Spleen (tissue), 11 donors: ENCODE measurements around the gene EXOC4. TPM values are rescaled to one million over a fixed set of nuclear protein-coding genes. Genes with fewer than 3 reads are reported as not detected.
A peak's percentile ranks its signal among the peaks of the same experiment; 100 is the strongest.

Experiments used
- DNase-seq: peaks from one replicate; pipeline ENCODE4 v3.0.0-alpha.2; 2020
- H3K27ac ChIP-seq, 8 donors: fragments of 200-600 bp; sonication (generic) in 7 of 8; 1 replicate in 4 of 8; 2 replicates in 4 of 8; pipeline versions ENCODE4 v1.5.0 to v1.8.0; 2016 to 2021; ENCODE audit warnings: inconsistent platforms in 4 of 8, mild to moderate bottlenecking in 4 of 8, moderate library complexity in 1 of 8
- H3K27me3 ChIP-seq, 7 donors: fragments of 200-600 bp; sonication (generic) in 6 of 7; replicated peaks in 1 of 7; 1 replicate in 4 of 7; 2 replicates in 3 of 7; pipeline versions ENCODE4 v1.5.0 to v1.8.0; 2016 to 2021; ENCODE audit warnings: inconsistent platforms in 3 of 7, mild to moderate bottlenecking in 1 of 7
- H3K36me3 ChIP-seq, 6 donors: fragments of 200-600 bp; sonication (generic) in 5 of 6; 1 replicate in 4 of 6; 2 replicates in 2 of 6; pipeline versions ENCODE4 v1.5.0 to v1.8.0; 2016 to 2021; ENCODE audit warnings: inconsistent platforms in 2 of 6
- H3K4me1 ChIP-seq, 6 donors: fragments of 200-600 bp; sonication (generic) in 5 of 6; 1 replicate in 3 of 6; 2 replicates in 3 of 6; pipeline versions ENCODE4 v1.5.0 to v1.8.0; 2016 to 2021; ENCODE audit warnings: inconsistent platforms in 3 of 6
- H3K4me3 ChIP-seq, 8 donors: fragments of 200-600 bp; sonication (generic) in 7 of 8; 1 replicate in 4 of 8; 2 replicates in 4 of 8; pipeline versions ENCODE4 v1.5.0 to v1.8.0; 2016 to 2021; ENCODE audit warnings: inconsistent platforms in 4 of 8, mild to moderate bottlenecking in 4 of 8, moderate library complexity in 2 of 8
- H3K9me3 ChIP-seq, 8 donors: fragments of 200-600 bp; sonication (generic) in 7 of 8; 1 replicate in 4 of 8; 2 replicates in 4 of 8; pipeline versions ENCODE4 v1.5.0 to v1.8.0; 2016 to 2021; ENCODE audit warnings: inconsistent platforms in 4 of 8
- CTCF ChIP-seq, 11 experiments: fragments of 200-600 bp in 7 of 11; fragments of 450-650 bp in 4 of 11; sonication (generic) in 4 of 11; IDR thresholded peaks in 8 of 11; conservative IDR thresholded peaks in 3 of 11; 1 replicate in 7 of 11; 2 replicates in 4 of 11; pipeline versions ENCODE4 v1.4.0 to v1.8.0; 2016 to 2021; ENCODE audit warnings: antibody characterized with exemption in 11 of 11, inconsistent platforms in 4 of 11, mild to moderate bottlenecking in 1 of 11
- POLR2A ChIP-seq, 3 donors: fragments of 450-650 bp; IDR thresholded peaks; one replicate each; pipeline ENCODE4 v1.5.1; 2017; ENCODE audit warnings: antibody characterized with exemption in 3 of 3, mild to moderate bottlenecking in 1 of 3
- POLR2AphosphoS5 ChIP-seq, 3 donors: sonication (generic); formaldehyde crosslinking; IDR thresholded peaks; one replicate each; pipeline ENCODE4 v1.5.1; 2017; ENCODE audit warnings: antibody characterized with exemption in 3 of 3
- WGBS, 5 donors: extraction: QIAGEN DNeasy Blood & Tissue Kit in 3 of 5; methylation state at CpG; one replicate each; pipeline versions ENCODE4 v1.1.5 to v1.1.7; 2013 to 2018; 5-methylcytosine and 5-hydroxymethylcytosine counted together
- intact Hi-C: fragments of 100-400 bp; cut with DNase I; formaldehyde crosslinking; loops from one replicate; pipeline ENCODE4 v1.15.0; 2023; ENCODE audit warnings: low total_unique reads
- polyA plus RNA-seq, 3 donors: library from polyadenylated mRNA; stranded (reverse); fragments of 200-250 nt; gene quantifications; one replicate each; pipeline ENCODE4 v1.2.1, GENCODE V29; 2013
- total RNA-seq, 7 donors: library from RNA; depleted of rRNA in 3 of 7; stranded (reverse); fragments of >200 nt in 3 of 7; fragmentation: NEBNext Ultra II Directional in 4 of 7; extraction: Animal tissue kit (Norgen Biotek cat#: 25700) in 4 of 7; gene quantifications; one replicate each; pipeline versions ENCODE4 v1.1.0 to v1.2.1, GENCODE V29; 2016 to 2021
- donor health status: healthy with polysubstance abuse.
- donor health status: DM: no; HTN: no; CAD: no; lungs with moderate emphysema.
- donor health status: DM: no; HTN: no; CAD: no.
- donor health status: Bipolar disorder and iron deficiency.
- donor health status: healthy.
- donor health status: DM: no; HTN: no; CAD: no.
- donor health status: DM: yes; HTN: yes; CAD: no.

The EXOC4 gene
- total and polyA plus RNA-seq, 10 donors, result 14.1 to 138 (median 102) TPM

GRCh38 chr7:133434246-133434865, 181.5 kb downstream of the EXOC4 start:
- WGBS, 5 donors, result 42 to 62% (median 57%) methylated on average over 3 of the region's 3 CpGs

GRCh38 chr7:133436014-133436428, 183.1 kb downstream of the EXOC4 start:
- H3K36me3 ChIP-seq, result no peaks in the 10 kb centered on the region
- H3K27ac ChIP-seq, result peak overlapping the region in 2 of 8 donors; percentile 12 to 22
- H3K27me3 ChIP-seq, result no peaks in the 10 kb centered on the region
- WGBS, 5 donors, result 76 to 91% (median 84%) methylated on average over 3 of the region's 3 CpGs
- no peak for DNase-seq
- H3K4me1 ChIP-seq, result peaks cover 0 to 26% (median 5%) of the 10 kb centered on the region in 6 donors
- intact Hi-C loops, result no loop called here
- TF ChIP-seq CTCF (IDR thresholded peaks at IDR 0.05 in 8 of 11, conservative IDR thresholded peaks at IDR 0.05 in 3 of 11) (no peak), POLR2A (IDR thresholded peaks at IDR 0.05) (no peak), POLR2AphosphoS5 (IDR thresholded peaks at IDR 0.05) (no peak)
- H3K4me3 ChIP-seq, result no peak overlapping the region
- H3K9me3 ChIP-seq, result no peaks in the 10 kb centered on the region

More at GRCh38 chr7:133434246-133434865, 181.5 kb downstream of the EXOC4 start:
- Histone ChIP-seq H3K36me3 (no peaks in the 10 kb centered on the region), H3K27ac (no peak overlapping the region), H3K9me3 (no peaks in the 10 kb centered on the region), H3K4me1 (peaks cover 0 to 26% (median 5%) of the 10 kb centered on the region in 6 donors), H3K4me3 (no peak overlapping the region), H3K27me3 (no peaks in the 10 kb centered on the region)
- no peak for DNase-seq
- TF ChIP-seq POLR2A (IDR thresholded peaks at IDR 0.05) (no peak), CTCF (IDR thresholded peaks at IDR 0.05 in 8 of 11, conservative IDR thresholded peaks at IDR 0.05 in 3 of 11) (peak in 6 of 11 experiments; percentile 16 to 49 (median 34)), POLR2AphosphoS5 (IDR thresholded peaks at IDR 0.05) (no peak)
- intact Hi-C loops, result no loop called here

GRCh38 chr7:133437544-133437943, 184.7 kb downstream of the EXOC4 start:
- H3K4me1 ChIP-seq, result peaks cover 0 to 26% (median 5%) of the 10 kb centered on the region in 6 donors
- WGBS, 5 donors, result 77 to 96% (median 92%) methylated on average over 4 of the region's 4 CpGs

More at GRCh38 chr7:133437544-133437943, 184.7 kb downstream of the EXOC4 start:
- Histone ChIP-seq H3K4me3 (no peak overlapping the region), H3K9me3 (no peaks in the 10 kb centered on the region), H3K27me3 (no peaks in the 10 kb centered on the region), H3K27ac (no peak overlapping the region), H3K36me3 (no peaks in the 10 kb centered on the region)
- no peak for DNase-seq
- TF ChIP-seq POLR2AphosphoS5 (IDR thresholded peaks at IDR 0.05) (no peak), CTCF (IDR thresholded peaks at IDR 0.05 in 8 of 11, conservative IDR thresholded peaks at IDR 0.05 in 3 of 11) (no peak), POLR2A (IDR thresholded peaks at IDR 0.05) (no peak)
- intact Hi-C loops, result no loop called here
